NCI-H446 (cell line): Measurements from ENCODE around the gene C5orf22.

Source experiments
- DNase-seq, 2 experiments: peaks; one replicate each; lab custom pipeline; 2025; lab: John Stamatoyannopoulos, UW

Gene C5orf22

DNA sequence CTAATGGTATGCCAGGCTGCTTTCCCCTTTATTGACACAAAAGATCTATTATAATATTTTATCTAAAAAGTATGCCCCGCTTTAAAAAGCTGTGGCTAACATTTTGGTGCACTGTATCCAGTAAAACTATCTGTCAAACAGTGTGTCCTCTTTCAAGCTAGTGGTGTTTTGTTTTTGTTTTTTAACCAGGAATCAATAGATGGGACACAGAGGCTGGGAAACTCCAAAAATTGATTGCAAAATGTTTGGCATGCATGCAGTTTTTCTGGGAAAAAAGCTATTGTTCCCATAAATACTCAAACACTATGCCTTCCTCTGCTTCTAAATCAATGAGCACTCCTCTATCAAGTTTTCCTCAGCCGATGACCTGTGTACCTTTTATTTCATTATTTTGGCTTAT, 72.5 kb downstream of the C5orf22 start:
- no peak for DNase-seq
